ENCODE data around the gene SLC12A7.

The SLC12A7 gene

GRCh38 chr5:1047332-1047965, 64.4 kb downstream of the SLC12A7 start:
- no peak for DNase-seq

- DNase-seq: no peak
Observed at GRCh38 chr5:1045960-1046560, 65.8 kb downstream of the SLC12A7 start.

- no peak for DNase-seq
Observed at GRCh38 chr5:1044117-1044516, 67.7 kb downstream of the SLC12A7 start.

- DNase-seq: no peak
Observed at GRCh38 chr5:1043327-1043726, 68.5 kb downstream of the SLC12A7 start.

GRCh38 chr5:1042626-1043025, 69.2 kb downstream of the SLC12A7 start:
- DNase-seq: no peak

- no peak for DNase-seq
Observed at GRCh38 chr5:1041225-1042143, 70.4 kb downstream of the SLC12A7 start.

- DNase-seq: no peak
Observed at GRCh38 chr5:1040571-1040970, 71.3 kb downstream of the SLC12A7 start.

GRCh38 chr5:1039706-1040260, 72.1 kb downstream of the SLC12A7 start:
- no peak for DNase-seq

GRCh38 chr5:1039210-1039548, 72.7 kb downstream of the SLC12A7 start:
- DNase-seq: no peak

- DNase-seq: no peak
Observed at GRCh38 chr5:1038417-1039209, 73.2 kb downstream of the SLC12A7 start.

- DNase-seq: no peak
Observed at GRCh38 chr5:1037671-1038416, 74.0 kb downstream of the SLC12A7 start.

- no peak for DNase-seq
Observed at GRCh38 chr5:1037123-1037670, 74.7 kb downstream of the SLC12A7 start.

- DNase-seq: no peak
Observed at GRCh38 chr5:1036504-1037122, 75.2 kb downstream of the SLC12A7 start.

GRCh38 chr5:1035421-1036405, 76.2 kb downstream of the SLC12A7 start:
- no peak for DNase-seq

- DNase-seq: no peak
Observed at GRCh38 chr5:1034986-1035385, 76.9 kb downstream of the SLC12A7 start.

GRCh38 chr5:1034421-1034905, 77.4 kb downstream of the SLC12A7 start:
- no peak for DNase-seq

- no peak for DNase-seq
Observed at GRCh38 chr5:1033606-1034420, 78.0 kb downstream of the SLC12A7 start.

- no peak for DNase-seq
Observed at GRCh38 chr5:1033178-1033577, 78.7 kb downstream of the SLC12A7 start.

- DNase-seq: no peak
Observed at GRCh38 chr5:1032551-1033027, 79.3 kb downstream of the SLC12A7 start.

Data from CD4-positive, alpha-beta T cell treated with Interleukin-17A for 4 hours (primary cell).